HG03280 (cell line): ENCODE results near the gene NKIRAS2.
"Not testable (repeated sequence)": the region's sequence is repeated elsewhere in the genome, so short reads cannot be mapped to it uniquely, and the experiment has no call there.

ENCODE experiments used
- ATAC-seq: cut with Tn5 transposase; IDR thresholded peaks from one replicate; pipeline ENCODE4 v1.9.1; 2021; ENCODE audit warnings: mild to moderate bottlenecking, moderate library complexity; ENCODE audit not compliant: unreplicated experiment

The NKIRAS2 gene

GRCh38 chr17:41996855-41997164 is 23.1 kb upstream of the NKIRAS2 start:
- no peak for ATAC-seq

- no peak for ATAC-seq
Observed at GRCh38 chr17:41998497-41998896, 21.4 kb upstream of the NKIRAS2 start.

- no peak for ATAC-seq
Observed at GRCh38 chr17:42000413-42001133, 19.3 kb upstream of the NKIRAS2 start.

- no peak for ATAC-seq
Observed at GRCh38 chr17:42001729-42002128, 18.2 kb upstream of the NKIRAS2 start.

- no peak for ATAC-seq
Observed at GRCh38 chr17:42002175-42002791, 17.6 kb upstream of the NKIRAS2 start.

- ATAC-seq = no peak
Observed at GRCh38 chr17:42002792-42003301, 17.0 kb upstream of the NKIRAS2 start.

GRCh38 chr17:42005166-42005565 is 14.7 kb upstream of the NKIRAS2 start:
- ATAC-seq = no peak

GRCh38 chr17:42009170-42009569 is 10.7 kb upstream of the NKIRAS2 start:
- ATAC-seq = no peak

- not testable (repeated sequence) for ATAC-seq
Observed at GRCh38 chr17:42010266-42010680, 9.6 kb upstream of the NKIRAS2 start.

GRCh38 chr17:42010898-42011516 is 8.9 kb upstream of the NKIRAS2 start:
- ATAC-seq = no peak

GRCh38 chr17:42012363-42012762 is 7.5 kb upstream of the NKIRAS2 start:
- not testable (repeated sequence) for ATAC-seq

GRCh38 chr17:42013740-42014139 is 6.2 kb upstream of the NKIRAS2 start:
- not testable (repeated sequence) for ATAC-seq

GRCh38 chr17:42016411-42016831 is 3.5 kb upstream of the NKIRAS2 start:
- ATAC-seq = no peak

GRCh38 chr17:42016941-42017865 is 2.7 kb upstream of the NKIRAS2 start, which contains the start of gene DNAJC7:
Gene DNAJC7, minus strand, starts transcription at chr17:42017439. Its CDS starts 23 bp downstream, at chr17:42017416.
- peak; percentile 75 for ATAC-seq

- no peak for ATAC-seq
Observed at GRCh38 chr17:42017866-42018200, 2.1 kb upstream of the NKIRAS2 start.

GRCh38 chr17:42018339-42018738 is 1.6 kb upstream of the NKIRAS2 start:
- ATAC-seq = no peak

GRCh38 chr17:42018988-42019387 is 902 bp upstream of the NKIRAS2 start:
- no peak for ATAC-seq

GRCh38 chr17:42020845-42021244 is 955 bp downstream of the NKIRAS2 start:
- not testable (repeated sequence) for ATAC-seq

GRCh38 chr17:42023524-42024349 is 3.8 kb downstream of the NKIRAS2 start:
- ATAC-seq = no peak

- ATAC-seq = peak; percentile 22
Observed at GRCh38 chr17:42025191-42025579, 5.3 kb downstream of the NKIRAS2 start.
